K562 (cell line): ENCODE data around the gene A1BG. TPM values are rescaled to one million over a fixed set of nuclear protein-coding genes. Genes with fewer than 3 reads are reported as not detected.

Experiments
- ATF7 ChIP-seq: fragments of 450-650 bp; IDR thresholded peaks from 2 replicates; pipeline ENCODE4 v1.7.1; 2014; ENCODE audit warnings: mild to moderate bottlenecking, moderate library complexity
- BRCA1 ChIP-seq, 2 experiments: fragments of 450-650 bp in 1 of 2; sonication (generic) in 1 of 2; formaldehyde crosslinking in 1 of 2; IDR thresholded peaks; 2 replicates each; pipeline versions ENCODE4 v1.5.0 to v1.6.1; 2017 to 2020; ENCODE audit warnings: mild to moderate bottlenecking in 1 of 2, missing genetic modification reagents in 1 of 2
- ESRRB ChIP-seq: fragments of 250-450 bp; sonication (Bioruptor Pico); IDR thresholded peaks from 2 replicates; pipeline ENCODE4 v1.5.0; 2020; ENCODE audit warnings: mild to moderate bottlenecking, moderate library complexity, borderline replicate concordance
- FOXK2 ChIP-seq, 2 experiments: fragments of 450-650 bp; IDR thresholded peaks in 1 of 2; conservative IDR thresholded peaks in 1 of 2; 2 replicates each; pipeline ENCODE4 v1.6.1; 2016; ENCODE audit warnings: low read depth in 2 of 2, mild to moderate bottlenecking in 1 of 2
- FOXM1 ChIP-seq, 2 experiments: fragments of 450-650 bp in 1 of 2; sonication (generic) in 1 of 2; formaldehyde crosslinking in 1 of 2; IDR thresholded peaks; 2 replicates each; pipeline versions ENCODE4 v1.6.1 to v1.9.0; 2017 to 2022; ENCODE audit warnings: low read depth in 2 of 2, mild to moderate bottlenecking in 2 of 2, missing genetic modification reagents in 1 of 2, moderate library complexity in 1 of 2
- NCOA4 ChIP-seq: fragments of 450-650 bp; IDR thresholded peaks from 2 replicates; pipeline ENCODE4 v1.6.1; 2018; ENCODE audit warnings: mild to moderate bottlenecking; ENCODE audit not compliant: partially characterized antibody
- NR2C1 ChIP-seq, 2 experiments: fragments of 450-650 bp; IDR thresholded peaks; 2 replicates each; pipeline ENCODE4 v1.6.1; 2017; ENCODE audit warnings: mild to moderate bottlenecking in 2 of 2, antibody characterized with exemption in 1 of 2, inconsistent platforms in 1 of 2, missing compliant biosample characterization in 1 of 2, missing genetic modification characterization in 1 of 2
- NRF1 ChIP-seq, 2 experiments: fragments of 450-650 bp; IDR thresholded peaks in 1 of 2; conservative IDR thresholded peaks in 1 of 2; 2 replicates each; pipeline ENCODE4 v1.6.1; 2014; ENCODE audit warnings: mild to moderate bottlenecking in 2 of 2
- SAFB ChIP-seq: fragments of 200-400 bp; formaldehyde crosslinking; IDR thresholded peaks from 2 replicates; pipeline ENCODE4 v1.6.1; 2017; ENCODE audit warnings: low read depth, low read length, borderline replicate concordance
- THRAP3 ChIP-seq: fragments of 450-650 bp; IDR thresholded peaks from 2 replicates; pipeline ENCODE4 v1.6.1; 2016; ENCODE audit warnings: mild to moderate bottlenecking, inconsistent platforms, borderline replicate concordance
- polyA plus RNA-seq, 8 experiments: library from polyadenylated mRNA; depleted of rRNA in 4 of 8; stranded (reverse) in 5 of 8; unstranded in 3 of 8; fragments of >200 nt; fragmentation: Nextera tagmentation in 2 of 8; fragmentation: Illumina TruSeq in 1 of 8; extraction: Ambion mirVana in 2 of 8; extraction: Trizol in 1 of 8; gene quantifications; 2 replicates each; pipeline versions ENCODE4 v1.2.1 to v1.2.3, GENCODE V29; 2011 to 2014; ENCODE audit warnings: inconsistent platforms in 1 of 8, missing spikeins in 1 of 8
- total RNA-seq, 7 experiments: library from RNA; depleted of rRNA in 6 of 7; stranded (reverse); fragments of >200 nt in 6 of 7; fragmentation: Illumina TruSeq in 2 of 7; extraction: Trizol in 2 of 7; gene quantifications; 2 replicates each; pipeline versions ENCODE4 v1.2.1 to v1.2.3, GENCODE V29; 2011 to 2021; ENCODE audit warnings: low replicate concordance in 1 of 7
- TF ChIP-seq, protein P1 (sequence below): fragments of 450-650 bp; IDR thresholded peaks from 2 replicates; pipeline ENCODE4 v1.6.1; 2018; ENCODE audit not compliant: partially characterized antibody
- TF ChIP-seq, protein P2 (sequence below): sonication (generic); formaldehyde crosslinking; IDR thresholded peaks from 2 replicates; pipeline ENCODE4 v1.9.0; 2022; ENCODE audit warnings: mild to moderate bottlenecking, missing genetic modification reagents
- TF ChIP-seq, protein P3 (sequence below): fragments of 200-800 bp; sonication (Bioruptor generic); IDR thresholded peaks from 2 replicates; pipeline ENCODE4 v1.6.1; 2017; ENCODE audit warnings: missing genetic modification characterization, missing compliant biosample characterization
- TF ChIP-seq, protein P4 (sequence below): sonication (generic); formaldehyde crosslinking; IDR thresholded peaks from 2 replicates; pipeline ENCODE4 v1.8.0; 2023; ENCODE audit warnings: mild to moderate bottlenecking, missing genetic modification reagents
- TF ChIP-seq, protein P5 (sequence below): IDR thresholded peaks from 2 replicates; pipeline ENCODE4 v1.6.1; 2011; ENCODE audit warnings: borderline replicate concordance, low read depth, mild to moderate bottlenecking, moderate library complexity, low read length; ENCODE audit not compliant: insufficient read depth, poor library complexity, severe bottlenecking

The A1BG gene
- total and polyA plus RNA-seq, 9 of the 15 experiments (the other 6 are each of a cell fraction or from before 2014, with no cell fraction given) = 0.10 to 19.8 (median 2.6) TPM

DNA sequence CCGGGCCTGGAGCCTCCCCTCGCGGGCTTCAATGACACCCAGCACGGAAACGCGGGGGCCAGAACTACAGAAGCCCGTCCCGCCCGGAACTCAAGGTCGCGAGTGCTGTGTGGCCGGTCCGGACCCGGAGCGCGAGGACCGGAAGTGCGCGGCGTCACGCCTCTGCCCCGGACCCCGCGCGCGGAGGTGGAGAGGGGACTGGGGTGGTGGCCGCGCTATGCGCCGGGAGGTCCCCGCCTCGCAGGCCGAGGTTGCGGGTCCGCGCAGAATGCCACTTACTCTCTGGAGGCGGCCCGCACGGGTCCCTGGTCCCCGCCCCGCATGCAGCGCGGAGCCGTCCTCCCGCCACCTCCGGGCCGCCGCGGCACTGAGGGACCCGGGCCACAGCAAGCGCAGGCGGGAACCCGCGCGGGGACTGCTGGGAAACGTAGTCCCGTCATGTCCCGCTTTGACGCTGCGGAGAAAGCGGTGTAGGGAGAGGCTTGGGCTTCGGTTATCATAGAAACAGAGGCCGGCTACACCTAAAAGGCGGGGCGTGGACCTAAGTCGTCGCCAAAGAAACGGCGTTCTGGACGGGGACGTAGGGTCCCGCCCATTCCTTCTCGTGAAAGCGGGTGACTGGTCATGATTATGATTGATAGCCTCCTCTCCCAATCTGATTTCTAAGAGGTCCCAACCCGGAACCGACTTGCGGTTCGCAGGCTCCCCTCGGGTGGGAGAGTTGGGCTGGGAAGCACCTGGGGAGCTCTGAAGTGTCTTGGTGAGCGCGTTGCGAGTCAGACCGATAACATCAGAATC, 27.6 kb upstream of the A1BG start, which contains the start of gene ZNF837 (continued):
- TF ChIP-seq, protein P1, sequence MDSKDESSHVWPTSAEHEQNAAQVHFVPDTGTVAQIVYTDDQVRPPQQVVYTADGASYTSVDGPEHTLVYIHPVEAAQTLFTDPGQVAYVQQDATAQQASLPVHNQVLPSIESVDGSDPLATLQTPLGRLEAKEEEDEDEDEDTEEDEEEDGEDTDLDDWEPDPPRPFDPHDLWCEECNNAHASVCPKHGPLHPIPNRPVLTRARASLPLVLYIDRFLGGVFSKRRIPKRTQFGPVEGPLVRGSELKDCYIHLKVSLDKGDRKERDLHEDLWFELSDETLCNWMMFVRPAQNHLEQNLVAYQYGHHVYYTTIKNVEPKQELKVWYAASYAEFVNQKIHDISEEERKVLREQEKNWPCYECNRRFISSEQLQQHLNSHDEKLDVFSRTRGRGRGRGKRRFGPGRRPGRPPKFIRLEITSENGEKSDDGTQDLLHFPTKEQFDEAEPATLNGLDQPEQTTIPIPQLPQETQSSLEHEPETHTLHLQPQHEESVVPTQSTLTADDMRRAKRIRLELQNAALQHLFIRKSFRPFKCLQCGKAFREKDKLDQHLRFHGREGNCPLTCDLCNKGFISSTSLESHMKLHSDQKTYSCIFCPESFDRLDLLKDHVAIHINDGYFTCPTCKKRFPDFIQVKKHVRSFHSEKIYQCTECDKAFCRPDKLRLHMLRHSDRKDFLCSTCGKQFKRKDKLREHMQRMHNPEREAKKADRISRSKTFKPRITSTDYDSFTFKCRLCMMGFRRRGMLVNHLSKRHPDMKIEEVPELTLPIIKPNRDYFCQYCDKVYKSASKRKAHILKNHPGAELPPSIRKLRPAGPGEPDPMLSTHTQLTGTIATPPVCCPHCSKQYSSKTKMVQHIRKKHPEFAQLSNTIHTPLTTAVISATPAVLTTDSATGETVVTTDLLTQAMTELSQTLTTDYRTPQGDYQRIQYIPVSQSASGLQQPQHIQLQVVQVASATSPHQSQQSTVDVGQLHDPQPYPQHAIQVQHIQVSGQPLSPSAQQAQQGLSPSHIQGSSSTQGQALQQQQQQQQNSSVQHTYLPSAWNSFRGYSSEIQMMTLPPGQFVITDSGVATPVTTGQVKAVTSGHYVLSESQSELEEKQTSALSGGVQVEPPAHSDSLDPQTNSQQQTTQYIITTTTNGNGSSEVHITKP = peak; percentile 34
- TF ChIP-seq ESRRB (CRISPR knock-in tag) (no peak; the same call in 1 of the 2 replicates), NCOA4 (no peak), NRF1 (conservative IDR thresholded peaks at IDR 0.05 in 1 of 2, IDR thresholded peaks at IDR 0.05 in 1 of 2) (peak; percentile 87 to 89), BRCA1 (IDR thresholded peaks at IDR 0.05) (no peak), BRCA1 (CRISPR knock-in tag; IDR thresholded peaks at IDR 0.05) (no peak), FOXM1 (IDR thresholded peaks at IDR 0.05; ENCODE audit: low read depth) (no peak), FOXM1 (CRISPR knock-in tag; IDR thresholded peaks at IDR 0.05; ENCODE audit: low read depth) (peak; percentile 95), FOXK2 (conservative IDR thresholded peaks at IDR 0.05 in 1 of 2, IDR thresholded peaks at IDR 0.05 in 1 of 2; ENCODE audit: low read depth in 2 of 2) (peak in 1 of 2 experiments; percentile 7; a peak in 1 of 4 replicates), NR2C1 (IDR thresholded peaks at IDR 0.05) (peak; percentile 85), NR2C1 (tag; IDR thresholded peaks at IDR 0.05) (peak; percentile 94), ATF7 (peak; percentile 86), THRAP3 (no peak; the same call in 1 of the 2 replicates), SAFB (peak; percentile 76; the same call in 1 of the 2 replicates)
- TF ChIP-seq, protein P2, sequence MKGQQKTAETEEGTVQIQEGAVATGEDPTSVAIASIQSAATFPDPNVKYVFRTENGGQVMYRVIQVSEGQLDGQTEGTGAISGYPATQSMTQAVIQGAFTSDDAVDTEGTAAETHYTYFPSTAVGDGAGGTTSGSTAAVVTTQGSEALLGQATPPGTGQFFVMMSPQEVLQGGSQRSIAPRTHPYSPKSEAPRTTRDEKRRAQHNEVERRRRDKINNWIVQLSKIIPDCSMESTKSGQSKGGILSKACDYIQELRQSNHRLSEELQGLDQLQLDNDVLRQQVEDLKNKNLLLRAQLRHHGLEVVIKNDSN = no peak
- TF ChIP-seq, protein P3, sequence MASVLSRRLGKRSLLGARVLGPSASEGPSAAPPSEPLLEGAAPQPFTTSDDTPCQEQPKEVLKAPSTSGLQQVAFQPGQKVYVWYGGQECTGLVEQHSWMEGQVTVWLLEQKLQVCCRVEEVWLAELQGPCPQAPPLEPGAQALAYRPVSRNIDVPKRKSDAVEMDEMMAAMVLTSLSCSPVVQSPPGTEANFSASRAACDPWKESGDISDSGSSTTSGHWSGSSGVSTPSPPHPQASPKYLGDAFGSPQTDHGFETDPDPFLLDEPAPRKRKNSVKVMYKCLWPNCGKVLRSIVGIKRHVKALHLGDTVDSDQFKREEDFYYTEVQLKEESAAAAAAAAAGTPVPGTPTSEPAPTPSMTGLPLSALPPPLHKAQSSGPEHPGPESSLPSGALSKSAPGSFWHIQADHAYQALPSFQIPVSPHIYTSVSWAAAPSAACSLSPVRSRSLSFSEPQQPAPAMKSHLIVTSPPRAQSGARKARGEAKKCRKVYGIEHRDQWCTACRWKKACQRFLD (CRISPR knock-in tag) = peak; percentile 89
- TF ChIP-seq, protein P4, sequence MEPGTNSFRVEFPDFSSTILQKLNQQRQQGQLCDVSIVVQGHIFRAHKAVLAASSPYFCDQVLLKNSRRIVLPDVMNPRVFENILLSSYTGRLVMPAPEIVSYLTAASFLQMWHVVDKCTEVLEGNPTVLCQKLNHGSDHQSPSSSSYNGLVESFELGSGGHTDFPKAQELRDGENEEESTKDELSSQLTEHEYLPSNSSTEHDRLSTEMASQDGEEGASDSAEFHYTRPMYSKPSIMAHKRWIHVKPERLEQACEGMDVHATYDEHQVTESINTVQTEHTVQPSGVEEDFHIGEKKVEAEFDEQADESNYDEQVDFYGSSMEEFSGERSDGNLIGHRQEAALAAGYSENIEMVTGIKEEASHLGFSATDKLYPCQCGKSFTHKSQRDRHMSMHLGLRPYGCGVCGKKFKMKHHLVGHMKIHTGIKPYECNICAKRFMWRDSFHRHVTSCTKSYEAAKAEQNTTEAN (CRISPR knock-in tag) = no peak
- TF ChIP-seq, protein P5, sequence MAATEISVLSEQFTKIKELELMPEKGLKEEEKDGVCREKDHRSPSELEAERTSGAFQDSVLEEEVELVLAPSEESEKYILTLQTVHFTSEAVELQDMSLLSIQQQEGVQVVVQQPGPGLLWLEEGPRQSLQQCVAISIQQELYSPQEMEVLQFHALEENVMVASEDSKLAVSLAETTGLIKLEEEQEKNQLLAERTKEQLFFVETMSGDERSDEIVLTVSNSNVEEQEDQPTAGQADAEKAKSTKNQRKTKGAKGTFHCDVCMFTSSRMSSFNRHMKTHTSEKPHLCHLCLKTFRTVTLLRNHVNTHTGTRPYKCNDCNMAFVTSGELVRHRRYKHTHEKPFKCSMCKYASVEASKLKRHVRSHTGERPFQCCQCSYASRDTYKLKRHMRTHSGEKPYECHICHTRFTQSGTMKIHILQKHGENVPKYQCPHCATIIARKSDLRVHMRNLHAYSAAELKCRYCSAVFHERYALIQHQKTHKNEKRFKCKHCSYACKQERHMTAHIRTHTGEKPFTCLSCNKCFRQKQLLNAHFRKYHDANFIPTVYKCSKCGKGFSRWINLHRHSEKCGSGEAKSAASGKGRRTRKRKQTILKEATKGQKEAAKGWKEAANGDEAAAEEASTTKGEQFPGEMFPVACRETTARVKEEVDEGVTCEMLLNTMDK = peak; percentile 44
